ENCODE results near the gene SLC13A2. TPM values are rescaled to one million over a fixed set of nuclear protein-coding genes. Genes with fewer than 3 reads are reported as not detected.
A peak's percentile ranks its signal among the peaks of the same experiment; 100 is the strongest.
"Not testable (repeated sequence)": the region's sequence is repeated elsewhere in the genome, so short reads cannot be mapped to it uniquely, and the experiment has no call there.

SLC13A2 gene
- total and polyA plus RNA-seq, 7 donors, result 0.21 TPM; not detected in 6

- Histone ChIP-seq H3K36me3 (ENCODE audit: insufficient read depth in 1 of 2, low read depth in 1 of 2) (no peaks in the 10 kb centered on the region), H3K4me3 (no peak overlapping the region), H3K9me3 (no peaks in the 10 kb centered on the region), H3K4me1 (no peaks in the 10 kb centered on the region), H3K27me3 (ENCODE audit: insufficient read depth in 3 of 3, low read length in 2 of 3) (peaks cover 0 to 4% (median 0%) of the 10 kb centered on the region in 3 donors), H3K27ac (no peak overlapping the region)
- intact Hi-C loops (cut with DNase I), result no loop called here
- WGBS, 3 donors, result 59 to 70% (median 65%) methylated on average over 5 of the region's 5 CpGs
- TF ChIP-seq CTCF (IDR thresholded peaks at IDR 0.05), result no peak
- no peak for DNase-seq
- ATAC-seq, result no peak
Measured at GRCh38 chr17:28519236-28519635, 45.8 kb downstream of the SLC13A2 start.

GRCh38 chr17:28520687-28521086 is 47.2 kb downstream of the SLC13A2 start:
- Histone ChIP-seq H3K9me3 (no peaks in the 10 kb centered on the region), H3K27me3 (ENCODE audit: insufficient read depth in 3 of 3, low read length in 2 of 3) (peaks cover 0 to 2% (median 0%) of the 10 kb centered on the region in 3 donors), H3K27ac (no peak overlapping the region), H3K36me3 (ENCODE audit: insufficient read depth in 1 of 2, low read depth in 1 of 2) (no peaks in the 10 kb centered on the region), H3K4me3 (no peak overlapping the region), H3K4me1 (no peaks in the 10 kb centered on the region)
- 31 to 57% (median 46%) methylated on average over 6 of the region's 6 CpGs for WGBS, 3 donors
- DNase-seq, result no peak
- no peak for TF ChIP-seq CTCF (IDR thresholded peaks at IDR 0.05)
- no peak for ATAC-seq
- intact Hi-C loops (cut with DNase I), result no loop called here

GRCh38 chr17:28521311-28522085 is 48.1 kb downstream of the SLC13A2 start:
- Histone ChIP-seq H3K36me3 (ENCODE audit: insufficient read depth in 1 of 2, low read depth in 1 of 2) (no peaks in the 10 kb centered on the region), H3K9me3 (no peaks in the 10 kb centered on the region), H3K27ac (no peak overlapping the region), H3K4me1 (no peaks in the 10 kb centered on the region), H3K4me3 (no peak overlapping the region), H3K27me3 (ENCODE audit: insufficient read depth in 3 of 3, low read length in 2 of 3) (no peaks in the 10 kb centered on the region)
- ATAC-seq, result peak in 1 of 4 donors; percentile 27
- DNase-seq, result no peak
- no peak for TF ChIP-seq CTCF (IDR thresholded peaks at IDR 0.05)
- 32 to 37% (median 36%) methylated on average over 21 of the region's 21 CpGs for WGBS, 3 donors
- intact Hi-C loops (cut with DNase I), result no loop called here

- DNase-seq; H3K4me3 ChIP-seq; H3K9me3 ChIP-seq; intact Hi-C loops (cut with DNase I); H3K27me3 ChIP-seq (ENCODE audit: insufficient read depth in 3 of 3, low read length in 2 of 3); ATAC-seq; H3K27ac ChIP-seq; H3K36me3 ChIP-seq (ENCODE audit: insufficient read depth in 1 of 2, low read depth in 1 of 2); H3K4me1 ChIP-seq: not testable (repeated sequence)
- 76 to 87% (median 79%) methylated on average over 4 of the region's 4 CpGs for WGBS, 3 donors
Measured at GRCh38 chr17:28522281-28522680, 48.8 kb downstream of the SLC13A2 start.

- no peaks in the 10 kb centered on the region for H3K9me3 ChIP-seq
- ATAC-seq (no peak), DNase-seq (no peak)
- H3K4me1 ChIP-seq, result no peaks in the 10 kb centered on the region
- H3K4me3 ChIP-seq, result no peak overlapping the region
- H3K27me3 ChIP-seq (ENCODE audit: insufficient read depth in 3 of 3, low read length in 2 of 3), result no peaks in the 10 kb centered on the region
- intact Hi-C loops (cut with DNase I), result no loop called here
- no peak overlapping the region for H3K27ac ChIP-seq
- TF ChIP-seq CTCF (IDR thresholded peaks at IDR 0.05), result no peak
- no peaks in the 10 kb centered on the region for H3K36me3 ChIP-seq (ENCODE audit: insufficient read depth in 1 of 2, low read depth in 1 of 2)
- WGBS, 3 donors, result 76 to 86% (median 80%) methylated on average over 6 of the region's 6 CpGs
Measured at GRCh38 chr17:28523186-28523585, 49.7 kb downstream of the SLC13A2 start.
